Vagina (tissue), 2 donors: ENCODE data around the gene RBM3. TPM values are rescaled to one million over a fixed set of nuclear protein-coding genes. Genes with fewer than 3 reads are reported as not detected.

Experiments used
- DNase-seq, 2 donors: peaks; one replicate each; pipeline ENCODE4 v3.0.0-alpha.2; 2017; ENCODE audit errors: extremely low spot score in 2 of 2
- H3K27ac ChIP-seq: fragments of 200-600 bp; sonication (generic); one replicate; pipeline ENCODE4 v1.5.1; 2019
- H3K27me3 ChIP-seq: fragments of 200-600 bp; sonication (generic); one replicate; pipeline ENCODE4 v1.5.1; 2019
- H3K36me3 ChIP-seq, 2 donors: fragments of 200-600 bp; sonication (generic); one replicate each; pipeline ENCODE4 v1.5.1; 2017 to 2019
- H3K4me1 ChIP-seq: fragments of 200-600 bp; sonication (generic); one replicate; pipeline ENCODE4 v1.5.1; 2019
- H3K4me3 ChIP-seq, 2 donors: fragments of 200-600 bp; sonication (generic); 1 replicate in 1 of 2; 2 replicates in 1 of 2; pipeline ENCODE4 v1.5.1; 2016 to 2019
- H3K9me3 ChIP-seq: fragments of 200-600 bp; sonication (generic); one replicate; pipeline ENCODE4 v1.5.1; 2019
- POLR2A ChIP-seq, 2 donors: fragments of 450-650 bp; IDR thresholded peaks; one replicate each; pipeline ENCODE4 v1.6.1; 2017; ENCODE audit warnings: antibody characterized with exemption in 2 of 2, mild to moderate bottlenecking in 2 of 2, moderate library complexity in 2 of 2
- POLR2AphosphoS5 ChIP-seq, 2 donors: sonication (generic); formaldehyde crosslinking; IDR thresholded peaks; one replicate each; pipeline ENCODE4 v1.9.0; 2017; ENCODE audit warnings: antibody characterized with exemption in 2 of 2, mild to moderate bottlenecking in 2 of 2, low read depth in 1 of 2; ENCODE audit not compliant: insufficient read depth in 1 of 2
- intact Hi-C: fragments of 100-400 bp; cut with DNase I; formaldehyde crosslinking; loops from one replicate; pipeline ENCODE4 v1.15.1; 2023
- total RNA-seq: library from RNA; depleted of rRNA; stranded (reverse); fragments of >200 nt; gene quantifications from one replicate; pipeline ENCODE4 v1.2.3, GENCODE V29; 2016
- TF ChIP-seq, protein P1 (sequence below), 3 experiments: fragments of 450-650 bp in 2 of 3; fragments of 200-600 bp in 1 of 3; sonication (generic) in 1 of 3; IDR thresholded peaks; one replicate each; pipeline ENCODE4 v1.5.1; 2017 to 2019; ENCODE audit warnings: antibody characterized with exemption in 3 of 3, mild to moderate bottlenecking in 2 of 3, moderate library complexity in 2 of 3

Gene RBM3
- total RNA-seq, 1 donor from 2014 or later = 148 TPM

DNA sequence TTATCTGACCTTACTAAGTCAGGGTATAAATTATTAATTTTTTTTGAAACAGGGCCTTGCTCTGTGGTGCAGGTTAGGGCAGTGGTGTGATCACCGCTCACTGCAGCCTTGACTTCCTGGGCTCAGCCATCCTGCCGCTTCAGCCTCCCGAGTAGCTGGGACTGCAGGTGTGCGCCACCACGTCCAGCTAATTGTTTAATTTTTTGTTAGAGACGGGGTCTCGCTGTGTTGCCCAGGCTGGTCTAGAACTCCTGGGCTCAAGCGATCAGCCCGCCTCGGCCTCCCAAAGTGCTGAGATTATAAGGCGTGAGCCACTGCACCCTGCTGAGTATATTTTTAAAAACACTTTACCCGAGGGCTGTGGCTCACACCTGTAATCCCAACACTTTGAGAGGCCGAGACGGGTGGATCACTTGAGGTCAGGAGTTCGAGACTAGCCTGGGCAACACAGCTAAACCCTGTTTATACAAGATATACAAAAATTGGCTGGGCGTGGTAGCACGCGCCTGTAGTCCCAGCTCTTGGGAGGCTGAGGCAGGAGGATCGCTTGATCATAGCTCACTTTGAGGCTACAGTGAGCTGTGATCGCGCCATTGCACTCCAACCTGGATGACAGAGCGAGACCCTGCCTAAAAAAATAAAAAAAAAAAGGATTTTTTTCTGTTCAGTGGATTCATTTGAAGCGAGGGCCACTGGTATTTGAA is 35.5 kb upstream of the RBM3 start:
- TF ChIP-seq POLR2A (IDR thresholded peaks at IDR 0.05) (no peak), POLR2AphosphoS5 (IDR thresholded peaks at IDR 0.05; ENCODE audit: insufficient read depth in 1 of 2, low read depth in 1 of 2) (no peak)
- TF ChIP-seq, protein P1, sequence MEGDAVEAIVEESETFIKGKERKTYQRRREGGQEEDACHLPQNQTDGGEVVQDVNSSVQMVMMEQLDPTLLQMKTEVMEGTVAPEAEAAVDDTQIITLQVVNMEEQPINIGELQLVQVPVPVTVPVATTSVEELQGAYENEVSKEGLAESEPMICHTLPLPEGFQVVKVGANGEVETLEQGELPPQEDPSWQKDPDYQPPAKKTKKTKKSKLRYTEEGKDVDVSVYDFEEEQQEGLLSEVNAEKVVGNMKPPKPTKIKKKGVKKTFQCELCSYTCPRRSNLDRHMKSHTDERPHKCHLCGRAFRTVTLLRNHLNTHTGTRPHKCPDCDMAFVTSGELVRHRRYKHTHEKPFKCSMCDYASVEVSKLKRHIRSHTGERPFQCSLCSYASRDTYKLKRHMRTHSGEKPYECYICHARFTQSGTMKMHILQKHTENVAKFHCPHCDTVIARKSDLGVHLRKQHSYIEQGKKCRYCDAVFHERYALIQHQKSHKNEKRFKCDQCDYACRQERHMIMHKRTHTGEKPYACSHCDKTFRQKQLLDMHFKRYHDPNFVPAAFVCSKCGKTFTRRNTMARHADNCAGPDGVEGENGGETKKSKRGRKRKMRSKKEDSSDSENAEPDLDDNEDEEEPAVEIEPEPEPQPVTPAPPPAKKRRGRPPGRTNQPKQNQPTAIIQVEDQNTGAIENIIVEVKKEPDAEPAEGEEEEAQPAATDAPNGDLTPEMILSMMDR (IDR thresholded peaks at IDR 0.05) = no peak
- H3K27me3 ChIP-seq = no peaks in the 10 kb centered on the region
- peak overlapping the region; percentile 93 for H3K27ac ChIP-seq
- peaks cover 11% of the 10 kb centered on the region for H3K4me1 ChIP-seq
- DNase-seq = no peak
- no peaks in the 10 kb centered on the region for H3K36me3 ChIP-seq
- intact Hi-C loops = no loop called here
- peak overlapping the region in 1 of 2 donors; percentile 63 for H3K4me3 ChIP-seq
- no peaks in the 10 kb centered on the region for H3K9me3 ChIP-seq

DNA sequence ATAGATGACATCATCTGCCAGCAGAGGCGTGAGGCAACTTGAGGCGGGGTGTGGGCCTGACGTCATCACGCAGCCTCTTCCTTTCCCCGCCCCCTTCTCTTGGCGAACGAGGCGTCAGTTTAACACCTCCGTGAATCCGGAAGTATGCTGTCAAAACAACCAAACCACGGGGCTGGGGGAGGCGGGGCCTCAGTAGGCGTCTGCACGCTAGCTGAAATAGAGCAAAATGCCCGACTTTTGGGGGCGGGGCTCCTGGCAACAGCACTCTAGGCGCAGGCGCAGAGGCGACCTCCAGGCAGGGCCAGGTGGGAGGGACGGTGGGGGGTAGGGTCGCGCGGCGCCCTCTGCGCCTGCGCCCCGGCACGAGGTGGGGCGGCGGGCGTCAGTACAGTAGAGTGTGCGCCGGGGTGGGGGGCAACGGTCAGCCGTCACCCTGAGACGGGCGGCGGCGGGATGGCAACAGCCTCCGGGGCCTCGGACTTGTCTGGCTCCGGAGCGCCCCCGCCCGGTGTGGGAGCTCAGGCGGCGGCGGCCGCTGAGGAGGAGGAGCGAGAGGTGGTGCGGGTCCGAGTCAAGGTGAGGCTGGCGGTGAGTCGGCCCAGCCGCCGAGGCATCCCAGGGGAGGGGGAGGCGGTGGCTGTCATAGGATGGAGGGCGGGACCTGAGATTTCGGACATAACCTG is 34.8 kb upstream of the RBM3 start, which contains the start of gene TBC1D25:
TSS of gene TBC1D25 (plus strand) at position 370 of the 683 bp plus-strand sequence. CDS start at position 454, 84 bp downstream.
- intact Hi-C loops = no loop called here

DNA sequence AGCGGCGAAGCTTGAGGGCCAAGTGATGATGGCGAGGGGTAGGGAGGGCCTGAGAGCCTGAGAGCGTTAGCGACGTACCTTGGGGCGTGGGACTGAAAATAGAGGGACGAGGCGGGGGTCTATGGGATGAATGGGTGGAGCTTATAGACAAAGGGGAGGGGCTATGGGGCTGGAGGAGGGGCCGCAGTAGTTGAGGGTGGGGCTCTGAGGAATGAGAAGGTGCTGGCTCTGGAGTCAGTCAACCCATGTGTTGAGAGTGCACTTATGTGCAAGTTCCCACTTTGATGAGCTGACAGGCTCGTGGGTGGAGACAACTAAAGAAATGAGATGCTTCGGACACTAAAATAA is 34.3 kb upstream of the RBM3 start:
- DNase-seq = no peak
- H3K9me3 ChIP-seq = no peaks in the 10 kb centered on the region
- peaks cover 11% of the 10 kb centered on the region for H3K4me1 ChIP-seq
- H3K36me3 ChIP-seq = no peaks in the 10 kb centered on the region
- intact Hi-C loops = no loop called here
- peak overlapping the region; percentile 58 to 63 for H3K4me3 ChIP-seq
- no peaks in the 10 kb centered on the region for H3K27me3 ChIP-seq
- peak overlapping the region; percentile 93 for H3K27ac ChIP-seq
- TF ChIP-seq, protein P1 (IDR thresholded peaks at IDR 0.05) = no peak
- TF ChIP-seq POLR2AphosphoS5 (IDR thresholded peaks at IDR 0.05; ENCODE audit: insufficient read depth in 1 of 2, low read depth in 1 of 2) = no peak
- no peak for TF ChIP-seq POLR2A (IDR thresholded peaks at IDR 0.05)

More for the DNA sequence above, 34.8 kb upstream of the RBM3 start, which contains the start of gene TBC1D25:
- no peaks in the 10 kb centered on the region for H3K36me3 ChIP-seq
- peak in 1 of 2 donors; percentile 97 for DNase-seq
- peak within 1 kb of the TSS; percentile 93 for H3K27ac ChIP-seq
- peak; percentile 75 to 78 for TF ChIP-seq POLR2AphosphoS5 (IDR thresholded peaks at IDR 0.05; ENCODE audit: insufficient read depth in 1 of 2, low read depth in 1 of 2)
- TF ChIP-seq, protein P1 (IDR thresholded peaks at IDR 0.05) = no peak
- TF ChIP-seq POLR2A (IDR thresholded peaks at IDR 0.05) = peak in 1 of 2 donors; percentile 23
- no peaks in the 10 kb centered on the region for H3K27me3 ChIP-seq
- no peaks in the 10 kb centered on the region for H3K9me3 ChIP-seq
- H3K4me1 ChIP-seq = peaks cover 11% of the 10 kb centered on the region
- peak within 1 kb of the TSS; percentile 58 to 63 for H3K4me3 ChIP-seq

DNA sequence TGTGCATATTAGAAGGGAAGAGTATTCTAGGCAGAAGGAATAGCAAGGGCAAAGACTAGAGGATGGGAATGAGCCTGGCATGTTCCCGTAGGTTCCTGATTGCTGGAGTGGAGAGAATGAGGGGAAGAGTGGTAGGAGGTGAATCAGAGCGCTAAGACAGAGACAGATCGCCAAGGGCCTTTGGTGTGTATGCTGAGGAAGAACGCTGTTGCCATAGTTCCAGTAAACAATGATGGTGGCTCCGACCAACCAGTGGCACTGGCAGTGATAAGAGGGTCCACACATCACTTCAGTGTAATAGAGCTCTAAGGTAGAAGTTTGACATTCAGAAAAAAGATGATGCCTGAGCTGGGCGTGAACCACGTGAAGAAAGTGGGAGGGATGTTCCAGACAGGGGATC is 33.8 kb upstream of the RBM3 start:
- intact Hi-C loops = no loop called here
- TF ChIP-seq POLR2AphosphoS5 (IDR thresholded peaks at IDR 0.05; ENCODE audit: insufficient read depth in 1 of 2, low read depth in 1 of 2) = no peak
- no peak for TF ChIP-seq POLR2A (IDR thresholded peaks at IDR 0.05)
- TF ChIP-seq, protein P1 (IDR thresholded peaks at IDR 0.05) = no peak
- Histone ChIP-seq H3K27ac (peak overlapping the region; percentile 93), H3K27me3 (no peaks in the 10 kb centered on the region), H3K4me1 (peaks cover 11% of the 10 kb centered on the region), H3K9me3 (no peaks in the 10 kb centered on the region), H3K4me3 (peak overlapping the region in 1 of 2 donors; percentile 63), H3K36me3 (no peaks in the 10 kb centered on the region)
- DNase-seq = no peak
